Activated B cell treated with CpG ODN at 0.5 μM for 24 hours (primary cell): ENCODE data around the gene APBB3. TPM values are rescaled to one million over a fixed set of nuclear protein-coding genes. Genes with fewer than 3 reads are reported as not detected.
"Not testable (repeated sequence)": the region's sequence is repeated elsewhere in the genome, so short reads cannot be mapped to it uniquely, and the experiment has no call there.

Source experiments
- ATAC-seq: fragments of 200-7000 bp; cut with Tn5 transposase; one replicate; pipeline ENCODE4 v1.10.0; 2021; ENCODE audit warnings: low read depth, mild to moderate bottlenecking, moderate library complexity
- CTCF ChIA-PET: fragments of 350-600 bp; sonication (Branson Sonifier 250); formaldehyde crosslinking; loops from one replicate; lab custom pipeline; 2021; ENCODE audit warnings: antibody characterized with exemption; lab: Charles Lee
- POLR2A ChIA-PET: fragments of 350-600 bp; sonication (Branson Sonifier 250); formaldehyde crosslinking; loops from one replicate; lab custom pipeline; 2021; ENCODE audit warnings: antibody characterized with exemption; lab: Charles Lee
- DNase-seq: peaks from one replicate; pipeline ENCODE4 v3.0.0; 2022
- H3K27ac Mint-ChIP-seq: one replicate; pipeline ENCODE4 v1.8.0; 2020; ENCODE audit warnings: mixed read lengths
- H3K27me3 Mint-ChIP-seq: one replicate; pipeline ENCODE4 v1.8.0; 2021; ENCODE audit warnings: mixed read lengths
- H3K36me3 Mint-ChIP-seq: one replicate; pipeline ENCODE4 v1.8.0; 2021; ENCODE audit warnings: low read depth, mixed read lengths
- H3K4me1 Mint-ChIP-seq: one replicate; pipeline ENCODE4 v1.8.0; 2021; ENCODE audit warnings: mixed read lengths
- H3K4me3 Mint-ChIP-seq: one replicate; pipeline ENCODE4 v1.8.0; 2020; ENCODE audit warnings: mild to moderate bottlenecking, mixed read lengths
- H3K9me3 Mint-ChIP-seq: one replicate; pipeline ENCODE4 v1.8.0; 2020; ENCODE audit warnings: mixed read lengths
- intact Hi-C: fragments of 100-400 bp; cut with micrococcal nuclease; formaldehyde crosslinking; loops from one replicate; pipeline ENCODE4 v1.15.1; 2024
- total RNA-seq: library from RNA; stranded (reverse); gene quantifications from 2 replicates; pipeline ENCODE4 v1.2.3, GENCODE V29; 2022
- TF ChIP-seq, protein P1 (sequence below): fragments of 200-600 bp; IDR thresholded peaks from one replicate; pipeline ENCODE4 v1.8.0; 2022; ENCODE audit warnings: antibody characterized with exemption, mild to moderate bottlenecking

APBB3 gene
- total RNA-seq, 1 donor from 2014 or later = 37.5 TPM

DNA sequence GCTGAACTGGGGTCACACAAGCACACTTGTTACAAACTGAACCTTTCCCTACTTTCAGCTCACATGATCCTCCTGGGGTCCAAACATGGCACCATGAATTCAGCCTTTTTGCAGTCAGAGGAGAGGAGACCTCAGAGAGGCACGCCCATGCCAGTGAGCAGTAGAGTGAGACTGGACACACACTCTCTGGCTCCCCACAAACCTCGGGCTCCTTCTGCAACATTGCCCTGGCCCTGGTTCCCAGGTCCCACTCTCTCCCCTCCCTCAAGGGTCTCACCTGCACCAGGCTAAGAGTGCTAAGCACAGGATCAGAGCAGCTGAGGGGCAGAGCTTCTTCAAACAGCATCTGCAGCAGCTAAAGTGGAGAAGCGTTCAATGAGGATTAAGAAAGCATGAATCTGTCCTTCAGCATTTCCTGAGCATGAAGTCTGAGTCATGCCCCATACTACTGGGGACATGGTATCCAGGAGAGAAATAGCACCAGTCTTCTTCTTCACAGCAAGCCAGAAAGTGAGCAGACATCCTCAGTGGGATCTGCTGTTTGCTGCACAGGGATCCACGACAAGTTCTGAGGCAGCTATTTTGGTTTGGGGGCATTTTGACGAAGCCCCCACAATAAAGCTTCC lies 27.5 kb upstream of the APBB3 start:
- H3K27me3 Mint-ChIP-seq = peaks cover 2% of the 10 kb centered on the region
- TF ChIP-seq, protein P1, sequence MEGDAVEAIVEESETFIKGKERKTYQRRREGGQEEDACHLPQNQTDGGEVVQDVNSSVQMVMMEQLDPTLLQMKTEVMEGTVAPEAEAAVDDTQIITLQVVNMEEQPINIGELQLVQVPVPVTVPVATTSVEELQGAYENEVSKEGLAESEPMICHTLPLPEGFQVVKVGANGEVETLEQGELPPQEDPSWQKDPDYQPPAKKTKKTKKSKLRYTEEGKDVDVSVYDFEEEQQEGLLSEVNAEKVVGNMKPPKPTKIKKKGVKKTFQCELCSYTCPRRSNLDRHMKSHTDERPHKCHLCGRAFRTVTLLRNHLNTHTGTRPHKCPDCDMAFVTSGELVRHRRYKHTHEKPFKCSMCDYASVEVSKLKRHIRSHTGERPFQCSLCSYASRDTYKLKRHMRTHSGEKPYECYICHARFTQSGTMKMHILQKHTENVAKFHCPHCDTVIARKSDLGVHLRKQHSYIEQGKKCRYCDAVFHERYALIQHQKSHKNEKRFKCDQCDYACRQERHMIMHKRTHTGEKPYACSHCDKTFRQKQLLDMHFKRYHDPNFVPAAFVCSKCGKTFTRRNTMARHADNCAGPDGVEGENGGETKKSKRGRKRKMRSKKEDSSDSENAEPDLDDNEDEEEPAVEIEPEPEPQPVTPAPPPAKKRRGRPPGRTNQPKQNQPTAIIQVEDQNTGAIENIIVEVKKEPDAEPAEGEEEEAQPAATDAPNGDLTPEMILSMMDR = no peak
- no peak overlapping the region for H3K27ac Mint-ChIP-seq
- no peak overlapping the region for H3K4me3 Mint-ChIP-seq
- intact Hi-C loops = no loop called here
- ATAC-seq (no peak), DNase-seq (no peak)
- CTCF ChIA-PET = no interaction called here
- no peaks in the 10 kb centered on the region for H3K9me3 Mint-ChIP-seq
- H3K4me1 Mint-ChIP-seq = no peaks in the 10 kb centered on the region
- POLR2A ChIA-PET = no interaction called here
- no peaks in the 10 kb centered on the region for H3K36me3 Mint-ChIP-seq

DNA sequence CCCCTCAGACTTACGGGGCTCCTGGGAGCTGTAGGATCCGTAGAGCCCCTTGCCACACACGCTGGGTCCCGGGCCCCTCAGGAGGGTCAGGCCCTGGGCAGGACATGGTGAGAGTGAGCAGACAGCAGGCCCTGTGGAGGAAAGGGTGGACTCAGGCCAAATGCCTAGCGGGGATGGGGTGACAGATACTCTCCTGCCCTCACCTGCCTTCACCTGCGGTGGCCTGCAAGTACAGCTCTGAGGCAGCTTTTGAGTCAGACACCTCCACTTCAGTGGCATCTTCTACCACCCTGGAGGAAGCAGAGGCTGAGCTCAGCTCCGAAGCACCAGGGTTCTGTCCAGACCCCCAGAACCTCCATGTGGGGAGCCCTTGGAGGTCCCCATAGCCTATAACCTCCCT lies 26.5 kb upstream of the APBB3 start:
- H3K27me3 Mint-ChIP-seq = peaks cover under 1% of the 10 kb centered on the region
- ATAC-seq = no peak
- H3K27ac Mint-ChIP-seq = no peak overlapping the region
- POLR2A ChIA-PET = no interaction called here
- no peaks in the 10 kb centered on the region for H3K4me1 Mint-ChIP-seq
- no peaks in the 10 kb centered on the region for H3K9me3 Mint-ChIP-seq
- DNase-seq = no peak
- CTCF ChIA-PET = no interaction called here
- TF ChIP-seq, protein P1 = no peak
- H3K4me3 Mint-ChIP-seq = no peak overlapping the region
- intact Hi-C loops = no loop called here
- no peaks in the 10 kb centered on the region for H3K36me3 Mint-ChIP-seq

DNA sequence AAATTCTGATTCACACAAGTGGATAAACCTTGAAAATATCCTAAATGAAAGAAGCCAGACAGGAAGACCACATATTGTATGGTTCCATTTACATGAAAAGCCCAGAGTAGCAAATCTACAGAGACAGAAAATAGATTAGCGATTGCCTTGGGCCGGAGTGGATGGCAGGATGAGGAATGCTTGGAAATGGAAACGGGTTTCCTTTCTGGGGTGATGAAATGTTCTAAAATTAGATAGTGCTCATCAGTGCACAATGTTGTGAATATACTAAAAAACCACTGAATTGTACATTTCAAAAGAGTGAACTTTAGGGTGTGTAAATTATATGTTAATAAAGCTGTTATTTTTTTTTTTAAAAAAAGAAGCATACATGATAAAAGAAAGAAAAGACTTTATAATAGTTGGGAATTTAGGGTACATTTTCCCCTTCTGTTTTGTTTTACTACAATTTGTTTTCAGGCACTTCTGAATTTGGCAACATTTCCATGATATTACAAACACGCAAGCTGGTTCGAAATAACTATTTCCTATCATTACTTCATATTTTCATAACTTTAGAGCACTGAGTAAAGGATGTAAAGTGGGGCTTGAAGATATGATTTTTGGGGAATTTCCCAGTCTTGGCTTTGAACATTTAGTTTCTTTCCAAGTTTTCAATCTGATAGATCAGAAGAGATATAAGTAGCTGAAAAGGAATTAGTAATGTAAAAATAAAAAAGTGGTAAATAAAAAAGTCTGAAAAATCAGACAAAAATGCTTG lies 24.1 kb upstream of the APBB3 start:
- POLR2A ChIA-PET = no interaction called here
- Mint-ChIP-seq H3K27ac (no peak overlapping the region), H3K4me1 (no peaks in the 10 kb centered on the region), H3K36me3 (no peaks in the 10 kb centered on the region), H3K4me3 (no peak overlapping the region), H3K9me3 (peaks cover 2% of the 10 kb centered on the region), H3K27me3 (peaks cover 2% of the 10 kb centered on the region)
- CTCF ChIA-PET = no interaction called here
- ATAC-seq (no peak), DNase-seq (no peak)
- intact Hi-C loops = no loop called here
- TF ChIP-seq, protein P1 = no peak

DNA sequence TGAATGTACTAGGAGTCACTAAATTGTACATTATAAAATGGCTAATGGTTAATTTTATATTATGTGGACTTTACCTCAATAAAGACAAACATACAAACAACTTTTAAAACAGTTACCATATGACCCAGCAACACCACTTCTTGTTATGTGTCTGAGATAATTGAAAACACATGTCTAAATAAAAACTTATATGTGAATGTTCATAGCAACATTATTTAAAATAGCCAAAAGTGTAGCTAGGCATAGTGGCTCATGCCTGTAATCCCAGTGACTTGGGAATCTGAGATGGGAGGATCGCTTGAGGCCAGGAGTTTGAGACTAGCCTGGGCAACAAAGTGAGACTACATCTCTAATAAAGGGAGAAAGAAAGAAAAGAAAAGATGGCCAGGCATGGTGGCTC lies 23.1 kb upstream of the APBB3 start:
- Mint-ChIP-seq H3K4me1 (no peaks in the 10 kb centered on the region), H3K27ac (no peak overlapping the region), H3K4me3 (no peak overlapping the region), H3K27me3 (peaks cover 4% of the 10 kb centered on the region), H3K36me3 (no peaks in the 10 kb centered on the region), H3K9me3 (peaks cover 2% of the 10 kb centered on the region)
- no peak for DNase-seq
- intact Hi-C loops = no loop called here
- CTCF ChIA-PET = no interaction called here
- POLR2A ChIA-PET = no interaction called here
- TF ChIP-seq, protein P1 = no peak
- ATAC-seq = no peak

DNA sequence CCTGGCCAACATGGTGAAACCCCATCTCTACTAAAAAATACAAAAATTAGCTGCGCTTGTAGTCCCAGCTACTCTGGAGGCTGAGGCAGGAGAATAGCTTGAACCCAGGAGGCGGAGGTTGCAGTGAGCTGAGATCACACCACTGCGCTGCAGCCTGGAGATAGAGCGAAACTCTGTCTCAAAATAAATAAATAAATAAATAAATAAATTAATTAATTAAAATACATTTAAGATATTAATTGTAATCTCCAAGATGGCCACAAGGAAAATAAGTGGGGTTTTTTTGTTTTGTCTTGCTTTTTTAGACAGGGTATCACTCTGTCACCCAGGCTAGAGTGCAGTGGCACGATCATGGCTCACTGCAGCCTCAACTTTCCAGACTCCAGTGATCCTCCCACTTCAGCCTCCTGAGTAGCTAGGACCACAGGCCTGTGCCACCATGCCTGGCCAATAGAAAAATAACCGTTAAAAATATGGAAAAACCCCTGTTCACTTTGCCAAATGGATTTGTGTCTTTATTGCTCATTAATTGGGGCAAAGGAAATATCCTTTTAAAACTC lies 14.9 kb upstream of the APBB3 start:
- intact Hi-C loops, CTCF ChIA-PET, H3K9me3 Mint-ChIP-seq, H3K4me3 Mint-ChIP-seq, DNase-seq, H3K27ac Mint-ChIP-seq, H3K27me3 Mint-ChIP-seq, H3K36me3 Mint-ChIP-seq, POLR2A ChIA-PET, ATAC-seq, H3K4me1 Mint-ChIP-seq: not testable (repeated sequence)
